T1000 (cell line): ENCODE results near the gene PARN.
"Not testable (repeated sequence)": the region's sequence is repeated elsewhere in the genome, so short reads cannot be mapped to it uniquely, and the experiment has no call there.

Experiments used
- DNase-seq: peaks from one replicate; lab custom pipeline; 2025; ENCODE audit warnings: mixed read lengths; lab: John Stamatoyannopoulos, UW

Gene PARN

DNA sequence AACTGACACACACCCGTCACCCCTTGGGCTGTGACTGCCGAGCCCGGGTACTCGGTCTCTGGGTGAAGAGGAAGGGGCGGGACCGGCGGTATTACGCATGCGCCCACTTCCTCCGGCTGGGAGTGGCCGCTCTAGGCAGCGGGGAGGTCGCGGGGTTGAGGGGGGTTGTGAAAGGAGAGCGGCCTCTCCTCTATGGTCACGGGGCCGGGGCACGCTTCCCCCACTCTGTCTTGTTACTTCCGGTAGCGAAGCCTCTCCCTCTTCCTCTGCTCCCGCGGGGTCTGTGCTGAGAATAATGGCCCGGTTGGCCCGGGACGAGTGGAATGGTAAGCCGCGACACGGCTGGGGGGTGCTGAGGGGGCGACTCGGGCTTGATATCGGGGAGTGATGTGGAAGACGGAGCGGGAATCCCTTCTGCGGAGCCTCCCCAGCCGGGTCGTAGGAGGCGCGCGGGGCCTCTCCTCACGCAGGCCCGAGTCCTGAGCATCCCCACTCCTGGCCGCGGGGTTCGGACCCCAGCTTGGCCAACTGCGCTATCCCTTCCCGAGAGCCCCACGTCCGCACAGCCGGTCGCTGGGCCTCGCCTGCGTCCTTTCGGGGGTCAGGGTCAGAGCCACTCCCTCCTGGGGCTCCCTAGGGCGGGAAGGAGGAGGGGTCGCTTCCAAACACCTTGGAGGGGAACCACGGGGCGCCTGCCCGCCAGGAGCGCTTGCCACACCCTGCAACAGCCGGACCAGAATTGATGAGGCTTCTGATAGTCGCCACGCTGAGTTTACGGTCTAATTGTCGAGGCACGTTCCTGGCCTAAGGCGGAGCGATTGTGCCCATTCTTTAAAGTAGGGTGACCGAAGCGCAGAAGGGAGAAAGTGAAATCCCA is 2.9 kb upstream of the PARN start, which contains the start of gene BFAR:
TSS of gene BFAR (plus strand) at position 259 of the 877 bp plus-strand sequence. CDS start 11,396 bp downstream, outside the sequence.
- DNase-seq: peak; percentile 96

DNA sequence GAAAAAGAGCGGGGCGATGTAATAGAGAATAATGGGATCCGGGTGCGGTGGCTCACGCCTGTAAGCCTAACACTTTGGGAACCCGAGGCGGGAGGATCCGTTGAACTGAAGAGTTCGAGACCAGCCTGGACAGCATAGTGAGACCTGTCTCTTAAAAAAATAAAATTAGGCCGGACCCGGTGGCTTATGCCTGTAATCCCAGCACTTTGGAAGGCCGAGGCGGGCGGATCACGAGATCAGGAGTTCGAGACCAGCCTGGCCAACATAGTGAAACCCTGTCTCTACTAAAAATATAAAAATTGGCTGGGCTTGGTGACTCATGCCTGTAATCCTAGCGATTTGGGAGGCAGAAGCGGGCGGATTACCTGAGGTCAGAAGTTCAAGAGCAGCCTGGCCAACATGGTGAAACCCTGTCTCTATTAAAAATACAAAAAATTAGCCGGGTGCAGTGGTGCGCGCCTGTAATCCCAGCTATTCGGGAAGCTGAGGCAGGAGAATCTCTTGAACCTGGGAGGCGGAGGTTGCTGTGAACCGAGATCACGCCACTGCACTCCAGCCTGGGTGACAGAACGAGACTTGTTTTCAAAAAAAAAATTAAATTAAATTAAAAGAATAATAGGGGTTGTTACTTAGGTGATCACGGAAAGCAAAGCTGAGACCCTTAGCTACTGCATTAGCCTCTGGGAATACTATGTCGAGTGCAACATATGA is 715 bp upstream of the PARN start:
- DNase-seq: not testable (repeated sequence)

DNA sequence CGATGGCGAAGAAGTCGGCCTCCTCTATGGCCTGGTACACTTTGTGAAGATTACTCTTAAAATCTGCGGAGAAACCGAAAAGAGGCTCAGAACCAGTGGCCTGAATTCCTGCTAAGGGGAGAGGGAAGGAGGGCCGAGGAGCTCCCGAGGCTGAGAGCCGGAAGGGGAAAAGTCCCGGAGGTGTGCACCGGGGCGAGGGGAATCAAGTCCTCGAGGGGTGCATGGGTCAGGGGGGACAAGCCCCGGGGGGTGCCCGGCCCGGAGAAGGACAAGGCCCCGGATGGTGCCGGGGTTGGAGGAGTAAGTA is 495 bp downstream of the PARN start:
- DNase-seq: no peak

DNA sequence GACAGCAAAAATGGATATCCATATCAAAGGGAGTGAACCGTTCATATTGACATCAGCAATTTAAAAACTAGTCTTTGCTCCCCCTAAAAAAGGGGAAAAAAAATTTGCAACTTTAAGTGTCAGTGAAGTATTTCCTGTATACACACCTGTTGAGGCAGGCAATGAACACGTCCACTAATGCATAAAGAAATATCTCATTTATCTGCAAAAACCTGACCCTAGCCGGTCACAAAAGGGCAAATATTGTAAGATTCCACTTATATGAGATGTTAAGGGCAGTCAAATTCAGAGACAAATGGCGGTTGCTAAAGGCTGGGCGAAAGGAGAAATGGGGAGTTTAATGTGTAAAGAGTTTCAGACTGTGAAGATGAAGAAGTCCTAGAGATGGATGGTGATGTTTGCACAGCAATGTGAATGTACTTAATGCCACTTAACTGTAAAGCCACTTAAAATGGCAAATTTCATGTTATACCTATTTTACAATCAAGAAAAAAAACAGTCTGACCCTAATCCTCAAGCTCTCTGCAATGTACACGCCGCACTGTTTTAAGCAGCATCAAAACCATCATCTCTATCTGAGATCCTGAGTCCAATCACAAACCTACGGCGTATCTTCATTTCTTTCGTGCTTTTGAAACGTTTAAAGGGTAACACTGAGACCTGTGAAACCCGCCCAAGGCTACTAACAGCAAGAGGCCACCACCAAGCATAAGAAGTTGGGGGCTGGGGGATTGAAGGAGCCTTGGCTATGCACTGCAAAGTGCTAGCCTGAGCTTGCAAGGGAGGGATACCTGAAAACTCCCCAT is 1.1 kb downstream of the PARN start:
- DNase-seq: no peak

DNA sequence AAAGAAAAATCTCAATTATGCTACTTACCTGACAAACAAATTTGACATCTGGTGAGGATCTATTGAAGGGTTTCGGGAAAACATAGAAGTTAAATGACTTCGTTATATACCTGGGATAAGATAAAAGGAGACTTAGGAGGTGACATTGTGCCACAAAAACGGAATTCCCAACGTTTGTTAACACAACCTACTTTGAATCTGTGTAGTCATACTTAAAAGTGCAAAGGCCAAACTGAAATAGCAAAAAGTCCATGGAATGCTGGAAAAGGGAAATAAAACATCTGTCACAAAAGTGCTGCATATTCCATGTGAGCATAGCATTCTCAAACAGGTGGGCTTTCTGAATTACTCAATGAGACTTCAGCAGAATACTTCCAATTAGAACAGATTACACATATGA is 3.0 kb downstream of the PARN start:
- DNase-seq: no peak

DNA sequence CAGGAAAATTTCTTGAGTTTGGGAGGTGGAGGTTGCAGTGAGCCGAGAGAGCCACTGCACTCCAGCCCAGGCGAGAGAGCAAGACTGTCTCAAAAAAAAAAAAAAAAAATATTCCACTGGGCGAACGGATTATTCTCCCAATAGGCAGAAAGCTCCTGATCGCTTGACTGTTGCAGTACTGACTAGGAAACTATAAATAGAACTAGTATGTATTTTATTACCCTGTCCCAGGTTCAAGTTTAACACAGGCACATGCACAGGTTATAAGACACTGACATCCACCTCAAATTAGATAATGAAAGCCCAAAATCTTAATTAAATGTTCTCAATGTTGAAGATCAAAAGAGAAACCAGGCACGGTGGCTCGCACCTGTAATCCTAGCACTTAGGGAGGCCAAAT is 11.5 kb downstream of the PARN start:
- DNase-seq: no peak

DNA sequence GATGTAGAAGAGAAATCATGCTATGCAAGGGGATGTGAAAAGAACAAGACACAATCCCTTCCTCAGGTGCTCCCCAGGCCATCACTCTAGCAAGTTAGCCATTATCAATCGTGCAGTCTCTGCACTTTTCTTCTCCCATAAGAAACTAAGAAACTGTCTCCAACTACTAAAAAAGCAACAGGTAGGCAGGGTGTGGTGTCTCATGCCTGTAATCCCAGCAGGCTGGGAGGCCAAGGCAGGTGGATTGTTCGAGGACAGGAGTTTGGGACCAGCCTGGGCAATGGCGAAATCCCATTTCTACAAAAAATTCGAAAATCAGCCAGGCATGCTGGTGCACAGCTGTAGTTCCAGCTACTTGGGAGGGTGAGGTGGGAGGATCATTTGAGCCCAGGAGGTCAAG is 13.8 kb downstream of the PARN start:
- no peak for DNase-seq

DNA sequence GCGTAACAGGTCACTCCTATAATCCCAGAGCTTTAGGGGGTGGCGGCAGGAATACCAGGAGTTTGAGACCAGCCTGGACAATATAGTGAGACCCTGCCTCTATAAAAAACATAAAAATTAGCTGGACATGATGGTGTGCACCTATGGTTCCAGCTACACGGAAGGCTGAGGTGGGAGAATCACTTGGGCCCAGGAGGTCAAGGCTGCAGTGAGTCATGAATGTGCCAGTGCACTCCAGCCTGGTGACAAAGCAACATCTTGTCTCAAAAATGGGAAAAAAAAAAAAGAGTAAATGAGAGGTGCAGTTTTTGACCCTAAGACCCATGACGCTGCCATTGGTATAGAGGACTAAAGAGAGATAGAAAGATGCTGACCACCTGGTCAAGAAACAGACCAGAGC is 16.1 kb downstream of the PARN start:
- no peak for DNase-seq

DNA sequence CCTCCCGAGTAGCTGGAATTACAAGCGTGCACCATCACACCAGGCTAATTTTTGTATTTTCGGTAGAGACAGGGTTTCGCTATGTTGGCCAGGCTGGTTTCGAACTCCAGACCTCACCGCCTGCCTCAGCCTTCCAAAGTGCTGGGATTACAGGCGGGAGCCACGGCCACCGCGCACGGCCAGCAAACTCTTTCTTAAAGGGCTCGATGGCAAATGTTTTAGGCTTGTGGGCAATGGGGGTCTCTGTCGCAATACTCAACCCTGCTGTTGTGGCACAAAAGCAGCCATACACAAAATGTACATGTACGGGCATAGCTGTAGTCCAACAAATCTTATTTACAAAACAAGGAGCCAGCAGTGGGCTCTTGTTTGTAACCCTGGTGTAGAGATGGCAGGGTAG is 18.4 kb downstream of the PARN start:
- DNase-seq: no peak

DNA sequence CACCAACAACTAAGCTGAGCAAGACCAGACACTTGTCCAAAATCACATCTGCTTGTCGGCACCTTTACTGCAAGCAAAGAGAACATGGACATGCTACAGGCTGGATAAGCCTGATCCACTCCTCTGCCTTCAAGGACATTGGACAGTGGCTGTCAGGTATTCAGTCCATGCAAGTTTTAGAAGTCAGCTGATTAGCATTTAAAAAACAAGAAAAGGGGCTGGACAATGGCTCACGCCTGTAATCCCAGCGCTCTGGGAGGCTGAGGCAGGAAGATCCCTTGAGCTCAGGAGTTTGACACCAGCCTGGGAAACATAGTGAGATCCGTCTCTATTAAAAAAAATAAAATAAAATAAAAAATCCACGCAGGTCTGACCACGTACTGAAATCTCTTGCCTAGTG is 20.3 kb downstream of the PARN start:
- DNase-seq: no peak

DNA sequence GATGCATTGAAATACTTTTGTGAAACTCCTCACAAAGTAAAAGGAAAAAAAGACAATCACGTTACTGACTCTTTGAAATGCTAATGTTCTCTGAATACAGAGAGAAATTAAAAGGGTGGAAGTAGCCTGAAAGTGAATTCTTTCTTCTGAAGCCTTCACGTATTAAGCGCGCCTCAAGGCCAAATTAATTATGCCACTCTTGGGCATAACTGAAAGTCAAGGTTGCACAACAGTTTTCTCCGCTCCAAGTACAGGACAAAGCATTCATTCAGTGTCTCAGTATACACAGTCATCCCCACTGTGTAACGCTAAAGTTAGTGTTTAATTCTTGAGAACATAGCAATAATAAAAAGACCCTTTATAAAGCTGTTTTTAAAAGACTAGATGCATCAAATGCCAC is 21.5 kb downstream of the PARN start:
- DNase-seq: no peak

DNA sequence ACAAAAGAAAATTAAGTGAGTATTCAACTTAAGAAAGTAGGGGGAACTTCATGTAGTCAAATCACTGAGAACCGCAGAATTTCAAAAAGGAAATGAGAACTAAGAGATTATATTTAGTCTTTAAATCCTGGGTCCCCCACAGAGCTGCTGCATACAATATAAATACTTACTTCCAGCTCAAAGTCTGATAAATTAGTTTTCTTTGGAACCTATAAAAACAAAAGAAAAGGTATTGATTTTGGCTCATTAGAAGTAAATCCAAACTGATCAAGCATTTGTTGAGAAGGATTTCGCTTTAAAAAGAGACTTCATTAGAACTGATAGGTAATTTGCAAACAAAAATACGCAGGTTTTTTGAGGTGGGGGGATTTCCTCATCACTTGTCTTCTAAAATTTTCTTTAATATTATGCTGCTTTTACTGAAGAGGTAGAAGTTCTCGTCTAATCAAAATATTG is 21.9 kb downstream of the PARN start:
- DNase-seq: no peak

DNA sequence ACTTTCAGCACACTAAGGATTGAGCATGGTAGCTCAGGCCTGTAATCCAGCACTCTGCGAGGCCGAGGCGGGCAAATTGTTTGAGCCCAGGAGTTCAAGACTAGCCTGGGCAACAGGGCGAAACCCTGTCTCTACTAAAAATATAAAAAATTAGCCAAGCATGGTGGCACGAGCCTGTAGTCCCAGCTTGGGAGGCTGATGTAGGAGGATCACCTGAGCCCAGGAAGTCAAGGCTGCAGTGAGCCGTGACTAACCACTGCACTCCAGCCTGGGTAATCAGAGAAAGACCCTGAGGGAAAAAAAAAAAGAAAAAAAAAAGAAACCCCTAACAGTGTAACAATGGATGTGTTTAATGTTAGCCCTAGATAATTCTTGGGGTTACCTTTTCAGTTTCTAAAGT is 24.0 kb downstream of the PARN start:
- DNase-seq: no peak

DNA sequence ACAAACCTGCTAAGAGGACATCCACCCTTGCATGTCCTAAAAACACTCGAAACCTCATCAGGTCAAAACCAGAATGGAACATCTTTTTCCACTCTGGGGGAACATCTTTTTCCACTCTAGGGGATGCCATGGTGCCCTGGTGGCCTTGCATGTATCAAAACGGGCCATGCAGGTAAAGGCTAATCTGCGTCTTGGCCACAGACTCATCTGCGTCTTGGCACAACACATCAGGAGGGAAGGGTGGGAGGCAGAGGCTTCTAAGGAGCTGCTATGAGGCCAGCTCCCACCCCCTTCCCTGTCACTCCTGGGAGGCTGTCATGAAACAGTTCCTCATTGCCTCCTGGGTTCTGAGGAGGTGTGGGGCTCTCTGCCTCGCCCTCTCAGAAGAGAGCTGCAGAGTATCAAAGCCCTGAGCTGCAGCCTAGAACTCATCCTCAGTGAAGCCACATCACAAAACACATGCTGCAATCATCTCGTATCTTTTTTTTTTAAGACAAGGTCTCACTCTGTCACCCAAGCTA is 27.6 kb downstream of the PARN start:
- DNase-seq: no peak

DNA sequence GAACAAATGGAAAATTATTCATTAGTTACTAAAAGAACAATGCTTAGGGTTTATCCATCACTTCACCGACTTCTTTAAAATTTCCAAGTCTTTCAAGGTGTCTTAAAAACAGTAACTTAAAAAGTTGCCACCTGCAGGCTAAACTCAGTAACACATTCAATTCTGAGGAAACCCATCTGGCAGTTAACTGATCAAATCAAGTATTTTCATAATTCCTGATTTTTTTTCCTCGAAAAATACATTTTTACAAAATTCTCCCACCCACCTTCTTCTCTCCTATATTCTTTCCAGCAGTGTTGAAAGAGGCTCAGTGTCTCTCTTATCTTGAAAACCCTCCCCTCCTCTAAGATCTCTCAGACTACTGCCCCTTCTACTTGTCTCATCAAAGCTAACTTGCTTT is 29.9 kb downstream of the PARN start:
- no peak for DNase-seq

DNA sequence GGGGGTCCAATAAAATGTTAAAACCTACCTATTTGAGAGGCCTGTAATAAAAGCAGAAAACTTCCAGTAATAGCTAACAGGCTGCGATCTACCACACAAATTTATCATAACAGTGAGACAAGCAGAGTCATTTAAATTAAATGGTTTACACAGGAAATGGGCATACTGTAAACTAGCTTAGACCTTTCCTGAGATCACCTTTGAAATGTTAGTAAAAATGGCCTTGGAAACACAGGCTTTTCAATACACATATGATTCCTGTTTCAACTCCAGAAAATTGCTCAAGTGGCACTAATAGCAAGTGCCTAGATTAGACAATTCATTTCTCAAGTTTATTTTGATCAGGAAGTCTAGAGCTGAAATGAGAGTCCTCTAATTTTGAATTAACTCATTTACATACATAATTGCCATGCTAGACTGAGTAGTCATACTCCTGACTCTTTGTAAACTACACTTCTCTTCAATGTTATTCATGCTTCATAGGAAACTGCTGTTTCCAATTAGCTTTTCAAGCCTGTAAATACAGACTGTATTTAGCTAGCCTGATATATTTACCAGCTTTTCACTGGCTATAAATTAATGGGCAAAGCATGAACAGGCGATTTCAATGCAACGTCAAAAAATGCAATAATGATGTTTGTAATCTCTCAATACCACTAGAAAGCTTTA is 43.3 kb downstream of the PARN start:
- DNase-seq: no peak

DNA sequence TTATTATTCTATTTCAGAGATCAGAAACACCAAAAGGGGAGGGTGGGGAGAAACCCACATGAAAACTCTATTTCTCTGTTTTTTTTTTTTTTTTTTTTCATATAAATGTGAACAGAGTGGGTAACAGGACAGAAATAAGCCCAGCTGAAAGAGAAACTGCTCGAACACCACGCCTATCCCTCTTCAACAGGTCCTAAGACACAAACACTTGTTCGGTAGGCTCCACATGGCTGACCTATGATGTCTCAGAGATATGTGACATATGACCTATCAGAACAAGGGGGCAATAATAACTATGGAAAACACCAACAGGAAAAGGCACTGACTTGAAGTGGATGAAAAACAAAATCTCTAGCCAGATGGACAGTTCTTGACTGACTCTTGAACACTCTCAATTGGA is 44.8 kb downstream of the PARN start:
- no peak for DNase-seq

DNA sequence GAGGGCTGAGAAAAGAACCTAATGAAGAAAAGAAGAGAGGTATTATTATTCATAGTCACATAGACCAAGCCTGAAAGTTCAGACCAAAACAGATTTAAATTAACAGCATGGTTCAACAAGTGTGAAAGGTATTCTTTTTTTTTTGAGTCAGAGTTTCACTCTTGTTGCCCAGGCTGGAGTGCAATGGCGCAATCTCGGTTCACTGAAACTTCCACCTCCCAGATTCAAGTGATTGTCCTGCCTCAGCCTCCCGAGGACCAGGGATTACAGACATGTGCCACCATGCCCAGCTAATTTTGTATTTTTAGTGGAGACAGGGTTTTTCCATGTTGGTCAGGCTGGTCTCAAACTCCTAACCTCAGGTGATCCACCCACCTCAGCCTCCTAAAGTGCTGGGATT is 49.1 kb downstream of the PARN start:
- DNase-seq: not testable (repeated sequence)

DNA sequence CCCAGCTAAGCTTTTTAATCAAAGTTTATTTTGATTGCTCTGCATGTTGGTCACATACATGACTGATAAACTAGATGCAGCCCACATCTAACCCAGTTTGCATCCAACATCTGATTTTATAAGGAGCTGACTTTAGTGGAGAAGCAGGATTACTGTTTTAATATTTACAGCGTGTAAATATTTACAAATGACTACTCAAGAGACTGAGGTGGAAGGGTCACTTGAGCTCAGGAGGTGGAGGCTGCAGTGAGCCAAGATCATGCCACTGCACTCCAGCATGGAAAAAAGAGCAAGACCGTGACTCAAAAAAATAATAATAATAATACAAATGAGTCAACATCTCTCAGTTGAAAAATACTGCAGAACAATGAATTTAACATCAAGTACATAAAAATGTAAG is 50.8 kb downstream of the PARN start:
- no peak for DNase-seq

DNA sequence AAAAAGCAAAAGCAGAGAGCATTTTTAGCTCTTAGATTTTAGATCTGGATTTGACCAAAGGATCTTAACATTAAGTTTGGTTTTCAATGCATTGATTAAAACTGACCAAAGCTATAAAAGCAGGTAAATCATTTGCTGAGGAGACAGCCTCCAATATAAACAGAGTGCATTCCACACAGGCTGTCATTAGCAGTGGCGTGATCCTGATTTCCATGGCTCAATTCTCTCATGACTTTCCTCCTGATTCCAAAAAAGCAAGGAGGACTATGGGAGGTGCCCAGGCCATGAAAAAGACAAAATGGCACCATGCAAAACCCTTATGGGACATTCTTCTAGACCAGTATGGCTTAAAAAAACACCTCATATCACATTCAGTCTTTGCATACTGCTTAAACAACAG is 53.5 kb downstream of the PARN start:
- DNase-seq: no peak

DNA sequence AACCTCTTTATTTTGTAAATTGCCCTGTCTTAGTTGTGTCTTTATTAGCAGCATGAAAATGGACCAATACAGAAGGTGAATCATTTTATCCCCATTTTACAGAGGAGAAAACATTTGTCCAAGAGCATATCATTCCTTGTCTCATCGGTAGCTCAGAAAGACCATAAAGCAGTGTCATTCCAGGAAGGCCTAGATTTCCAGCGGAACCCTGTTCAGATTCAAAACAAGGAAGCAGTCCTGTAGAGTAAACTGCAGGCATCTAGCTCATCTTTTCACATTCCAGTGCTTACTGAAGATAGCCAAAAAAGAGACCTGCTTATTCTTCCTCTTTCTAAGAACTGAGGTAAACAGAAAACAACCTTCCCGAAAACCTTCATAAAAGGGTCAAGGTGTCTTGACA is 54.0 kb downstream of the PARN start:
- no peak for DNase-seq
